GM18498 (cell line): ENCODE results near the gene JCHAIN.

Experiments
- ATAC-seq: cut with Tn5 transposase; IDR thresholded peaks from one replicate; pipeline ENCODE4 v1.9.1; 2021; ENCODE audit warnings: mild to moderate bottlenecking, moderate library complexity; ENCODE audit not compliant: unreplicated experiment

The JCHAIN gene

DNA sequence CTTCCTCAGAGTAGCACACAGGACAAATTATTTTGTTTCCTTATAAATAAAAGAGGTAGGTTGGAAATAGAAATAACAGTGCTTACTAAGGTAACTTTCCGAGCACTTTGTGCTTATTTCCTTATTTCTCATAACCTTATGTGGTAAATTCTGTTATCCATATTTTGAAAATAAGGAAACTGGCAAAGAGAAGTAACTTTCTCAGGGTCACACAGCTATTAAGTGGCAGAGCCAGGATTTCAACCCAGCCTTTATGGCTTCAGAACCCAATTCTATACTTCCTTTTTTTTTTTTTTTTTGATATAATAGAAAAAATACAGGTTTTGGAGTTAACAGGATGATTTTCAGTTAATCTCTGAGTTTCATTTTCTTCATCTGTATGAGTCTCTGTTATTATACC is 25.4 kb upstream of the JCHAIN start:
- no peak for ATAC-seq

DNA sequence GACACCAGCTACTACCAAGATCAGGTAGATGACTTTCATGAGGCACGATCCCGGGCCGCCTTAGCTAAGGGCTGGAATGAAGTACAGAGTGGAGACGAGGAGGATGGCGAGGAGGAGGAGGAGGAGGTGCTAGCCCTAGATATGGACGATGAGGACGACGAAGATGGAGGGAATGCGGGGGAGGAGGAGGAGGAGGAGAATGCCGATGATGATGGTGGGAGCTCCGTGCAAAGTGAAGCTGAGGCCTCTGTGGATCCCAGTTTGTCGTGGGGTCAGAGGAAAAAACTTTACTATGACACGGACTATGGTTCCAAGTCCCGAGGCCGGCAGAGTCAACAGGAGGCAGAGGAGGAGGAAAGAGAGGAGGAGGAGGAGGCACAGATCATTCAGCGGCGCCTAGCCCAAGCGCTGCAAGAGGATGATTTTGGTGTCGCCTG is 22.5 kb upstream of the JCHAIN start:
- ATAC-seq = peak; percentile 3

DNA sequence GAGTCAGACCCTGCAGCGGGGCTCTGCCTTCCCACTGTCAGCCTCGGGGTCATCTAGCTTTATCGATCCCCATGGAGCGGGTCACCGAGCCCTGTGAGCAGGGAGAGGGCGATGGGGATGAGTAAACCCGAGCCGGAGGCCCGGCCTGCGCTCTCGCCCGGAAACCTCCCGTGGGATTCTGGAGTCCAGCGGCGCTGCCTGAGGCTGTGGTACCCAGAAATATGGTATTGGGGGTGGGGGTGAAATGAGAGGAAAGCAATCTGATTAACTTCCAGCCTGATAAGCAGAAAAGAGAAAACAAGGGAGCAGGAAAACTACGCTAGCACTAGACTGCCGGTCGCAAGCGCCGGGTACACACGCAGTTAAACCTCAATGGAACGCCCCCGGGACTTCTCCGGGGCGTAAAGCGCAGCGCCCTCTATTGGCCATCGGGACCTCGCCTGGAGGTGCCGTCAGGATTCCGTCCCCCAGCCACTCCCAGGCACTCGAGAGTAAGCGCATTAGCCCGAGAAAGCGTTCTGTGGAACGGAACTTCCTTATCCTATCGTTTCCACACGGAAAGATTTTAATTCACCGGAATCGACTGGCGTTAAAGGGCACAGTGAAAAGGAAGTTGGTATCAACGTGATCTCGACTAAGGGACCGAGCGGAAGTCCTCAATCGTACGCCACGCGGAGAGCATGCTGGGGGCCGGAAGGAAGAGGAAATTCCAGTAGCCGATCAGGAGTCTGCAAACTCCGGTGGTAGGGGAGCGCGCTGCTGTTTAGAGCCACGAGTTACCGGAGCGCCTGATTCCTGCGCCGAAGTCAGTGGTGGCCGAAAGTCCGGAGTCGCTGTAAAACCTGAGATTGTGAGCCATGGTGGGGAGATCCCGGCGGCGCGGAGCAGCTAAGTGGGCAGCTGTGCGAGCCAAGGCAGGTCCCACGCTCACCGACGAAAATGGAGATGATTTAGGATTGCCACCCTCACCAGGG is 21.8 kb upstream of the JCHAIN start, which contains the start of gene UTP3:
Gene UTP3, plus strand, starts transcription at position 712 of the 974 bp plus-strand sequence. Its CDS starts 146 bp downstream, at position 858.
- ATAC-seq = peak; percentile 93

DNA sequence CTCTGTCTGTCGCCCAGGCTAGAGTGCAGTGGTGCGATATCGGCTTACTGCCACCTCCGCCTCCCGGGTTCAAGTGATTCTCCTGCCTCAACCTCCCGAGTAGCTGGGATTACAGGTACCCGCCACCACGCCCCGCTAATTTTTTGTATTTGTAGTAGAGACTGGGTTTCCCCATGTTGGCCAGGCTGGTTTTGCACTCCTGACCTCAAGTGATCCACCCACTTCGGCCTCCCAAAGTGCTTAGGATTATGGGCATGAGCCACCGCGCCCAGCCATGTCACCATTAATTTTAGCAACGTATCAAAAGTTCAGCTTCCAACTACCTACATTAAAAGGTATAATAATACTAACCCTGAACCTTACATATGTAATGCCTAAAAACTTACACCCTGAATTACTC is 21.1 kb upstream of the JCHAIN start:
- no peak for ATAC-seq

DNA sequence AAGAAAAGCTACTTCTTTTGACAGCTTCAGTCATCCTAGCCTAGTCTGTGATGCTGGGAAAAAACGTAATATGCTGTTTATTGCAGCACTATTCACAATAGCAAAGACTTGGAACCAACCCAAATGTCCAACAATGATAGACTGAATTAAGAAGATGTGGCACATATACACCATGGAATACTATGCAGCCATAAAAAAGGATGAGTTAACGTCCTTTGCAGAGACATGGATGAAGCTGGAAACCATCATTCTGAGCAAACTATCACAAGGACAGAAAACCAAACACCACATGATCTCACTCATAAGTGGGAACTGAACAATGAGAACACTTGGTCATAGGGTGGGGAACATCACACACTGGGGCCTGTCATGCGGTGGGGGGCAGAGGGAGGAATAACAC is 15.8 kb upstream of the JCHAIN start:
- ATAC-seq = peak; percentile 1

DNA sequence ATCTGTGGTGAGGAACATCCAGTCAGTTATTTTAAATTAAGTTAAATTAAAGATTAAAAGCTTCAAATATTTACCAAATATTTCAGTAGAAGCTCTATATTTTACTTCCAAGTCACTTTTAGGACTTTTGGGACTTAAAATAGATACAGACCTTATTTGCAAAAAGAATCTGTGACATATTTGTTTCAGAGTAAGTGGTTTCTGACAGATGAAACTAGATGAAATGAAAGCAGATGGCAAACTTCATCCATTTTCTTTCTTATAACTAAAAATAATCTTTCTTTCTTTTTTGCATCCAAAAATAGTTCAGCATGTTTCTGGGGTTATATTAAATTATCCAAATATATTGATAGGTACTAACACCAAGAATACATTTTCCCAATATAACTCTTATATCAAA is 15.4 kb upstream of the JCHAIN start:
- ATAC-seq = peak; percentile 42

DNA sequence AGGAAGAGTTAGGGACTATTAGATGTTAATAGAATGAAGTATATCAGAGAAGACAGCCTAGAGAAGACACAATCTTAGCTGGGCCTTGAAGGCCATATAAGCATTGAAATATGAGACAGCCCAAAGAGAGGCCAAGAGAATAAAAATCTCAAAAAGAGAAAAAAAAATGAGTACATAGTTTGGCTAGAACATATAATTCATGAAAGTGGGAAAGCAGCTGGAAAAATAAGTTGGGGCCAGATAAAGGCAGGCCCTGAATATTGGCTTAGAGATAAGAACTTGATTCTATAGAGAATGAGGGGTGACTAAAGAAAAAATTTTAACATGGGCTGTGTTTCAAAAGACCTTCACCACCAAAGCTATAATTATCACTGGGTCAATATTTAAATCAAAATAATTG is 14.6 kb upstream of the JCHAIN start:
- no peak for ATAC-seq

DNA sequence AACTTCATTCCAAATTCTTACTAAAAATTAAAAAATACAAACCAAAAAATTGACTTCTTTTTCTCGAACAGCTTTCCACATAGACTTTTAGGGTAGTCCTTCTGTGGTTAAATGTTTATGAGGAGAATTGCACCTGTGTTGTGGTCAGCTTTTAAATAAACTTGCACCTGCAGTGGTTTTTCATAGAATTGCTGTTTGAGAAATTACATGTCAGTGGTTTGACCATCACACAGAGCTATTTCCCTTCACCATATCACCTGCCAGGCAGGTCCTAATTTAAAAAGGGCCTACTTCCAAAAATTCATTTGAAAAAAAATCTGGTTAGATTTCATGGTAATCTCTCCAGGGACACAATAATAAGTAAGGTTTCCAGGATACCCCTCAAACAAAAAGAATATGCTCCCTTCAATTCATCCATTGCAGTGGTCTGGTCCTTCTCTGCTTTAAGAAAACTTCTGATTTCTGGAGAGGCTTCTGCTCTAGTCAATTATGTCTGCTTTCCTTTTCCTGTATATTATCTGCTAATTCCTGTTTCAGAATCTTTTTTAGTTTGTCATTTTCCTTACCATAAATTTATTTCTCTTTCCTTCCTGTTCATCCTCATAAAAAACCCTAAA is 12.2 kb upstream of the JCHAIN start:
- ATAC-seq = peak; percentile 82

DNA sequence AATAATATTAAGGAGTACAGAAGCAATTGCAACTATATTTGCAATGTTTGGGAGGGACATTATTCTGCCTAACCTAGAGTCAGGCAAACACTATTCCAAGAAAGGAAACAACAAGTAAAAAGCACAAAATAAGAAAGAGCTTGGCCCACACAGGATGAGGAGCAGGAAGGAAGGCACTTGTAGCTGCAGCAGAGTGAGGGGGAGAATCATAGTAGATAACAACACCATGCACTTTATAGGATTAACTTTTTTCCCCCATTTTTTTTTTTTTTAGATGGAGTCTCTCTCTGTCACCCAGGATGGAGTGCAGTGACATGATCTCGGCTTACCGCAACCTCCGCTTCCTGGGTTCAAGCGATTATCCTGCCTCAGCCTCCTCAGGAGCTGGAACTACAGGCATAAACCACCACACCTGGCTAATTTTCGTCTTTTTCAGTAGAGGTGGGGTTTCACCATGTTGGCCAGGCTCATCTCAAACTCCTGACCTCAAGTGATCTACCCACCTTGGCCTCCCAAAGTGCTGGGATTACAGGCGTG is 10.3 kb upstream of the JCHAIN start:
- ATAC-seq = no peak

DNA sequence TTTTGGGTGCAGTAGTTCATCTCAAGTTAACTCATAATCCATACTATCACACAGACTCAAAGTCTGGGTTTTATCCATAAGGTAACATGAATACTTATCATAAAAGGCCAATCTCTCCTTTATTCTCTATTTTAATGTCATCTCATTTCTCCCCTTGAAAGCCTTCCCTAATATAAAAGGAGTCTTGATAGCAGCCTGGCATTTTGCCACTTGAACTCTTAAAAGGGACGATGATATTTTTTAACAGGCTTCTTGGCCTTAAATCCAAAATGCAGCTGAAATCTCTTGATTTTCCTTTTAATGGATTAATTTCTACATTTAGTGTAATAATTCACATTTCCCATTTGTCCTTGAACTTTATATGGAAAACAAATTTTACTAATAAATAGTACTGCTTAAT is 8.4 kb upstream of the JCHAIN start:
- no peak for ATAC-seq

DNA sequence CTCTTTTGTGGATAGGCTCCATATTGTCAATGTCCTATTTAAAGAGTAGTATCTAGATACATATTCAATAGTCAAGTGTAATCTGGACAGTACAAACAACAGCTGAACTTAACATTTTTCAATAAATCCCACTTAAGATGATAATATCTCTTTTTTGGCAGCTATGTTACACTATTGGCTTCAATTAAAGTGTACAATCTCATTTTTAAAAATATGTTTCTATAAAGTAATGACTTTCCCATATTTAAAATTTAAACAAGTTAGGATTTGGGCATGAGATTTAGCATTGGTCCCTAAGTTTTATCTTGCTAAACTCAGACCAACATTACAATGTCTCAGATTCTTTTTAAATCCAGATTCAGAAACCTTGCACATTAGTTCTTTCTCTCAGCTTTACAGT is 7.9 kb upstream of the JCHAIN start:
- ATAC-seq = no peak

DNA sequence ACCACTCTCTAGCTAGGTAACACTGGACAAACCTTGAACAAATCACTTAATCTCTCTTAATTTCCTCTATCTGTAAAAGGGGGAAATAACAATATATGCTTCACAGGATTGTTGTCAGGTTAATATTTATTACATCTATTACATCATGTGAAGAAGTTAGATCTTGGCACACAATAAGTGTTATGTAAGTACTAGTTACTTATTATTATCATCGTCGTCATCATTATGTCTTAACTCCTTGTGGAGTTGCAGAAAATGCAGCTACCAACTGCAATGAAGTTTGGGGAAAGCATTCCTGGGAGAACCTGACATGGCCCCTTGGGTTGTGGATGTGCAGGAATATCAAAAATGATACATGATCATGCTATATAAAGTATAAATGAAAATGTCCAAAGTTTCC is 4.8 kb upstream of the JCHAIN start:
- no peak for ATAC-seq

DNA sequence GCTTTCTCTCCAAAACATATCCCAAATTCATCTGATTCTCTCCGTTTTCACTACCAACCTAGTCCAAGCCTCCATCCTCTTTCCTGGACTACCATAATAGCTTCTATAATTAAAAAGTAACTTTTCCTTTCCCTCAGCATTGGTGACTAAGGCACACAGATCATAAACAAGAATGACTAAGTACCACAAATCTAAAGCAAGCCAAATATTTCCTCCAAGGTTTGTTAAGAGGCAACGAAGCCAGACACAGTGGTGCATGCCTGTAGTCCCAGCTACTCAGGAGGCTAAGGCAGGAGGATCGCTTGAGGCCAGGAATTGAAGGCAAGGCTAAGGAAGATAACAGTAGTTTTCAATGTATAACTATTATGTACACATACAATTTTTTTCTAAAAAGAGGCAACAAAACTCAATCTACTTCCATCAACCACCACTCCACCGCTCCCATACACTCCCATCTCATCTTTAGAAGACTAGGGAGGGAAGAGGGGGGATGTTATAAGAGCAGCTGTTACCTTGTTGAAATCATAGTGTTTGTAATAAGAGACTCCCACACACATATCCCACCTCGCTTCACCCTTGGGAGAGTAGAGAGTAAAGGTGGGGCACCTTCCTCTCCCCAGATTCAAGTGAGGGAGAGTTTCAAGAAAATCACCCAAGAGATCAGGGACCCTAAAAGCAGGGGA is 4.2 kb upstream of the JCHAIN start:
- ATAC-seq = no peak

DNA sequence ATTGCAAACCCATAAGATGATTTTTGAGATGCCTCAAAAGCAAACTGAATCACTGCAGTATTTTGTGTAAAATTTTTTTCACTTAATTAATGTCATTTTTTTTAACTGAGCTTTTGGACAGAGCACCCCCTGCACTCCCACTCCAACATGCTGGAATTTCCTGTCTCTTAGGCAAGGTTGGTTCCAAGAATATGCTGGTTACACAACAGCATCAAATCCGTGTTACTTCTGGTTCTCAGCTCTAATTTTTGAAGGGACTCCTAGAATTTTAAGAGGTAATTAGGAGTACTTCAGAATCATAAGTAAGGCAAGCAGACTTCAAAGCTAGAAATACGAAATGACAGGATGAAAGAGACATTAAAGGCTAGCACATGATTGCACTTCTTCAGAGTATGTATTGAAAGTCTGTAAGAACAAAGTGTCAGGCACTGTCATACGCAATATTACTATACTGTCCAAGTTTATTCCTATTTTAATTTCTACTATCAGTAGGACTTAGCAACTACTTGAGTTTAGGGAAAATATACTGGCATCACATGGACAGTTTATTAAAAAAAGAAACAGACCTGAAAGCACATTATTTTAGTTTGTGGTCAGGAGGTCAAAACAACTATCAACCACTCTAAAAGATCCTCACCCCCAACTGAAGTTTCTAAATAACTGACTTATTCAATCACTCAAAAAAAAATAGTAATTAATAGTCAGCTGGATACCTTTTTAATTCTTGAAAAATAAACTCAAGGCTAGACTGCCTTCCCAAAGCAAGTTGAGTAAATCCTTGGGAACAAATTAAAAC is 1.6 kb upstream of the JCHAIN start:
- ATAC-seq = peak; percentile 39

DNA sequence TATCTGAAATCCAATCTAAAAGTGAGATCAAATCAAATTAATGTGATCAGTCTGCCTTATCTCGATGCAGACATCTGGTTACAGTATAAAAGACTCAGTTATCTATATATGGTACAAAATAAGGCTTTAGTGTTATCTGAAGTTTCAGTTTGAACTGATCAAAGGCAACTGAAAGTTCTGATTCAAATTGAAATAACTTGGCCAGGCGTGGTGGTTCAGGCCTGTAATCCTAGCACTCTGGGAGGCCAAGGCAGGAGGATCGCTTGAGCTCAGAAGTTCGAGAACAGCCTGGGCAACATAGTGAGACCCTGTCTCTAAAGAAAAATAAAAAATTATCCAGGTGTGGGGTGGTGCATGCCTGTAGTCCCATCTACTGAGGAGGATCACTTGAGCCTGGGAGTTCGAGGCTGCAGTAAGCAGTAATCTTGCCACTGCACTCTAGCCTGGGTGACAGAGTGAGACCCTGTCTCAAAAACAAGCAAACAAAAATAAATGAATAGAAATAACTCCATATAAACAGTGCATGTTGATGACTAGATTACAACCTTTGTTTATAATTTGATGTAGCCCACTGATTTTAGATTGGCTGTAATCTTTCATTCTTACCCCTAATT is 4.9 kb downstream of the JCHAIN start:
- ATAC-seq = peak; percentile 62

DNA sequence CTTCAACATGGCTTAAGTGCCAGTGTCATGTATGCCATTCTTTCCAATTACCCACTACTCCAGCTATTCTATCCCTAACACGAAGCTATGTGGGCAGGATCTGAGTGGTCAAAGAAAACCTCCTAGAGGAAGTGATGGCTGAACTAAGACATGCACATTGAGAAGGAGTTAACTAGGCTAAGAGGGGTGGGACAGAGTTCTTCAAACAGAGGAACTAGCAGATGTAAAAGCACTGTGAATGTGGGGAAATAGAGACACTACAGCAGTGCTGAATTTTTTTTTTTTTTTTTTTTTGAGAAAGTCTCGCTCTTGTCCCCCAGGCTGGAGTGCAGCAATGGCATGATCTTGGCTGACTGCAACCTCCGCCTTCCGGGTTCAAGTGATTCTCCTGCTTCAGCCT is 6.2 kb downstream of the JCHAIN start:
- ATAC-seq = no peak

DNA sequence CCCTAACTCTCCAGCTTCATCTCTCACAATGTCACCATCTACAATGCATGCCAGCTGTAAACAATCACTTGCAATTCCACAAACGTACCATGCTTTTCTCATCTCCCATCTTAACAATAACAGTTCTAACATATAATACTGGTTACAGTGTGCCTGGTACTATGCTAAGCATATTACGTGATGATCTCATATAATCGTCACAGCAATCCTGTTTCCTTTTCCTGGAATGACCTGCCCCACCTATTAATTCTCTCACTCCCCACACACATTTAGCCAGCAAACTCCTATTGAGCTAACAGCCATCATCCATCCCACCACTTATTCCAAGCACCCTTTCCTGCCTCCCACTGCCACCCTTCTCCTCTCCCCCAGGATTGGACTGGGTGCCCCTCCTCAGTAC is 7.9 kb downstream of the JCHAIN start:
- no peak for ATAC-seq

DNA sequence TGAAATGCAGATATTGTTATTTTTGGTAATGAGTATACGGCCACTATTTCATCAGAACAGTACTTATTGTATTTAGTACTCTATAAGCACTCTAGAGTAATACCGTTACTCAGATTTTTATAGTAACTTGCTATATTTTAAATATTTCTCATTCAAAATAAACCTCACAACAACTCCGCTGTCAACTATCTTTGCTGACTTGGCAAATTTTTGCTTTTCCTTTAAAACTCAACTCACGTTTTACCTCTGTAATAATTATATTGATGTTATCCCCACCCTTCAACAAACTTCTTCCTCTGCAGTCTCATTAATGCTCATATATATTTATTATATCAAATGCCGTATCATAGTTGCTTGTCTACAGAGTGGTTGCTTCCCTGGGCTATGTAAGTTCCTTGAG is 9.0 kb downstream of the JCHAIN start:
- no peak for ATAC-seq

DNA sequence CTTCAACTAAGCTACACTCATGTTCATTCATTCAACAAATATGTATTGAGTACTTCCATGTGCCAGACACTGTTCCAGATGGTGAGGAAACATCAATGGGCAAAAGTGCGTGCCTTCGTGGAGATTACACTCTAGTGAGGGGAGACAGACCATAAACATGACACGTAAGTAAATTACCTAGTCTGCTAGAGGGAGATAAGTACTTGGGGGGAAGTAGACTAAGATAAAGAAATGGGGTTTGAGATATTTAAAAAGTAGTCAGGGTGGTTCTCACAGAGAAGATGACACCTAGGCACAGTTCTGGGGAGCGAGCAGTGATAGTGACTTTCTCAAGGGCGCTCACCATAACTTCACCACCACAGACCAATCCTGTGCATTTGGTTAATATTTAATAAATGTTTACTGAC is 11.7 kb downstream of the JCHAIN start:
- no peak for ATAC-seq

DNA sequence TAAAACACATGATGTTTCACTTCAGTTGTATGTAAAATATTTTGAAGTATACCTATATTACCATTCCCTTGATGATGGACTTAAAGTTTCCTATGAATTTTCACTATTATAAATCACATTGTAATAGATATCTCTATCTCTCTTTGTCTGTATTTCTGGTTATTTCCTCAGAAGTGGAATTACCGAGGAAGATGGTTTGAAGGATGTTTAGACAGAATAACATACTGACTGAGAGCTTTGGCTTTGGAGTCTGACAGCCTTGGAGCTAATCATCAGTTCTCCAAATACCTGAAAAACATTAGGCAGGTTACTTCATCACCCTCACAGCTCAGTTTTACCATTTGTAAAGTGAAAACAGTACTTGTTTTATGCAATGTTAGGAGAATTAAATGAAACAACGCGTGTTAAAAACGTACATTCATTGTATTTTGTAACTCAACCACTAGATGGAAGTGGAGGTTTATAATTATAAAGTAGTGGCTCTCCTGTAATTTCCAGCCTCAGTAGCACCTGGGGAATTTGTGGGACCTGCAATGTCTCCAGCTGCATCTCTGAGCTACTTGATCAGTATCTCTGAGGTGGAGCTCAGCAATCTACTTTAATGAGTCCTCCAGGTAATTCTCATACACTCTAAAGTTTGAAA is 14.3 kb downstream of the JCHAIN start:
- ATAC-seq = no peak
